Kasumi-1 (cell line): ENCODE results near the gene SLC35A3.
"Not testable (repeated sequence)": the region's sequence is repeated elsewhere in the genome, so short reads cannot be mapped to it uniquely, and the experiment has no call there.

ENCODE experiments used
- DNase-seq, 2 experiments: peaks; one replicate each; lab custom pipeline; 2025; lab: John Stamatoyannopoulos, UW

SLC35A3 gene

GRCh38 chr1:99972066-99972465 lies 2.3 kb downstream of the SLC35A3 start:
- not testable (repeated sequence) for DNase-seq

DNA sequence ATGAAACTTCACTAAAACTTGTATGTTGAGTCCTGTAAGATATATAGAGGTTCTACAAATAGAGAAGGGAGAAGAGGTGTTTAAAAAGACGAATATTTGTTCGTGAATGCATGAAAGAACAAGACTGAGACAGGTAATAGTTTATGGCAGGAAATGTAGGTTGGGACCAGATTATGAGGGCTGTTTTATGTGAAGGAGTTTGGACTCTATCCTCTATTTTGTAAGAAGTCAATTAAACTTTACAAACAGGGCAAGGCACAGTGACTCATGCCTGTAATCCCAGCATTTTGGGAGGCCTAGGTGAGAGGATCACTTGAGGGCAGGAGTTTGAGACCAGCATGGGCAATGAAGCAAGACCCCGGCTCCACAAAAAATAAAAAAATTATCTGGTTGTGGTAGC lies 5.7 kb downstream of the SLC35A3 start:
- no peak for DNase-seq

DNA sequence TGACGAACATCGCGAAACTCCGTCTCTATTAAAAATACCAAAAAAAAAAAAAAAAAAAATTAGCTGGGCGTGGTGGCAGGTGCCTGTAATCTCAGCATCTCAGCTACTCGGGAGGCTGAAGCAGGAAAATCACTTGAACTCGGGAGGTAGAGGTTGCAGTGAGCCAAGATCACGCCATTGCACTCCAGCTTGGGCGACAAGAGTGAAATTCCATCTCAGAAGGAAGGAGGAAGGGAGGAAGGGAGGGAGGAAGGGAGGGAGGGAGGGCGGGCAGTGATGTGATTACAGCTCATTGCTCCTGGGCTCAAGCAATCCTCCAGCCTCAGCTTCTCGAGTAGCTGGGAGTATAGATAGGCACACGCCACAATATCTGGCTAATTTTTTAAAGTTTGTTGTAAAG lies 7.5 kb downstream of the SLC35A3 start:
- not testable (repeated sequence) for DNase-seq

GRCh38 chr1:99978218-99978617 lies 8.4 kb downstream of the SLC35A3 start:
- no peak for DNase-seq

DNA sequence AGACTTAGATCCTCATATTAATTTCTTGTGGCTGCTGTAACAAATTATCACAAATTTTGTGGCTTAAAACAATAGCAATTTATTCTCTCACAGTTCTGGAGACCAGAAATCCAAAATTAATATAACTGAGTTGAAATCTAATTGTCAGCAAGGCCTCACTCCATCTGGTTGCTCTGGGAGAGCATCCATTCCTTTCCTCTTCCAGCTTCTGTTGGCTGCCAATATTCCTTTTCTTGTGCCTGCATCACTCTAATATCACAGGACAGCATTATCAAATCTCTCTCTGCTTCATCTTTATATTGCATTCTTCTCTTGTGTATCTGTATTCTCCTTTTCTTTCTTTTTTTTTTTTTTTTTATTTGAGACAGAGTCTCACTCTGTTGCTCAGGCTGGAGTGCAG lies 9.3 kb downstream of the SLC35A3 start:
- DNase-seq: no peak

DNA sequence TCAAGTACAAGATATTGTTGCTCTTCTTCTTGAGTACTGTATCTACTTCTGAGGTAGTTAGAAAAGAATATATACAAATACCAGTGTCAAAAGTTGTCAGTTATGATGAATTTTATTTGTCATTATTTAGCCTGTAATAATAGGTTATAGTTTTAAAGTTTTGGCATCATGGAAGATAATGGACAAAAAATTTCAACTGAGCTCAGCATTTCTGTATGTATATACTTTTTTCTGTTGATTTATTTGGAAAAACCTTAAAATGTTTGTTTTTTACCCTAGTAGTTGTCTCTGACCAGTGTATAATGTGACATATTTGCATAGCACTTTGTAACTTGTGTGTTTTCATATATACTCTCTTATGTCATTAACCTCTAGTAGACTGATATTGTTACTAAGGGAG lies 11.1 kb downstream of the SLC35A3 start:
- DNase-seq: no peak

DNA sequence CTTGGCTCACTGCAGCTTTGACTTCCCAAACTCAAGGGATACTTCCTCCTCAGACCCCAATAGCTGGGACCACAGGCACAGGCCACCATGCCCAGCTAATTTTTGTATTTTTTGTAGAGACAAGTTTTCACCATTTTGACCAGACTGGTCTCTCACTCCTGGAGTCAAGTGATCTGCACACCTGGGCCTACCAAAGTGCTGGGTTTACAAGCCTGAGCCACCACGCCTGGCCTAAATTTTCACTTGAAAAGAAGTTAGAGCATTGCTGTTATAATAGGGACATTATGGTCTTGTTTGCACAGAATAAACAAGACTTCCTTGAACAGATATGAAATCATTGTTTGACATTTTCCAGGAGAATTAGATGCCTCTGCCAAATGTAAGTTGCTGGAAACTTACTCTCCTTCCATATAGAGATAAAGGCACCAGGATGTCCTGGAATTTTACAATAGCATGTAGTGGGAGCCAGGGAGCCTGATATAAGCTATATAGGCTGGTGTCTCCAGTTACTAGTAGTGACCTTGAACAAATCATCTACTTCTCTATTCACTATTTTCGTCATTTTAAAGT lies 16.9 kb downstream of the SLC35A3 start:
- no peak for DNase-seq

- DNase-seq: no peak
Measured at GRCh38 chr1:99988210-99988765, 18.5 kb downstream of the SLC35A3 start.

DNA sequence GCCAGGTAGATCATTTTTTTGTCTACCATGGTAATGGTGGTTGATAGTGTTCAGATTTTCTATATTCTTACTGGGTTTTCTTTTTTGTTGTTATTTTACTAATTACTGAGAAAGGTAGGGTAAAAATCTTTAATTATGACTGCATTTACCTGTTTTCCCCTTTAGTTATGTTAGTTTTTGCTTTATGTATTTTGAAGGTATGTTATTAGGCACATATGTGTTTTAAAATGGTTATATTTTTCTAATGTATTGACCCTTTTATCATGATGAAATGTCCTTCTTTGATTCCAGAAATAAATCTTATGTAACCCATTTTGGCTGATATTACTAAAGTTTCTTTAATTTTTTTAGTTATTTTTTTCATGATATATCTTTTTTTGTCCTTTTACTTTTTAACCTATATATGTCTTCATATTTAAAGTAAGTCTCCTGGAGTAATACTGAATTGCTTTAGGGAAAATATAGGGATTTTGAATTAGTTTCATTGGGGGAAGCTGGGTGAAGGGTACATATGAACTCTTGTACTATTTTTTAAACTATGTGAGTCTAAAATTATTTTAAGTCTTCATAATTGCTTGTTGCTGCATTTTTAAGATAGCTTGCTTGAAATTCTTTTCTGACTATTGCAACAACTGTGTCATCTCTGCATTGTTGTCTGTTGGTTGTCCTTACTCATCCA lies 22.4 kb downstream of the SLC35A3 start:
- no peak for DNase-seq

GRCh38 chr1:99992760-99993467 lies 23.1 kb downstream of the SLC35A3 start:
- no peak for DNase-seq

DNA sequence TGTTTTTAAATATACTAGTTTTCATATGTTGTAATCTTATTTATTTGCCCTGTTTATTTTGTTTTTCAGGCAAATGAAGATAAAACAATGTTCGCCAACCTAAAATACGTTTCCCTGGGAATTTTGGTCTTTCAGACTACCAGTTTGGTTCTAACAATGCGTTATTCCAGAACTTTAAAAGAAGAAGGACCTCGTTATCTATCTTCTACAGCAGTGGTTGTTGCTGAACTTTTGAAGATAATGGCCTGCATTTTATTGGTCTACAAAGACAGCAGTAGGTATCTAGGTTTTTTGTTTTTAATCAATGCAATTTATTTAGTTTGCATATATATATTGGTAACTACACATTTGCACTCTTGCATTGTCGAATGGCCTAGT lies 23.7 kb downstream of the SLC35A3 start:
- no peak for DNase-seq

DNA sequence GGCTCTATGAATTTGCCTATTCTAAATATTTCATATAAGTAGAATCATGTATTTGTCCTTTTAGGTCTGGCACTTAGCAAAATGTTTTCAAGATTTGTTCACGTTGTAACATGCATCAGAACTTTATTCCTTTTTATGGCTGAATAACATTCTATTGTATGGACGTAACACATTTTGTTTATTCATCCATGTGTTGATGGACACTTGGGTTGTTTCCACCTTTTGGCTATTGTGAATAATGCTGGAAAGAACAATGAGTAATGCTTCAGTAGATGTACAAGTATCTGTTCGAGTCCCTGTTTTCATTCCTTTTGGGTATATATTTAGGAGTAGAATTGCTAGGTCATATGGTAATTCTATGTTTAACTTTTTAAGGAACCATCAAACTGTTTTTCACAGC lies 24.7 kb downstream of the SLC35A3 start:
- DNase-seq: no peak

- no peak for DNase-seq
Measured at GRCh38 chr1:99996951-99997350, 27.2 kb downstream of the SLC35A3 start.

DNA sequence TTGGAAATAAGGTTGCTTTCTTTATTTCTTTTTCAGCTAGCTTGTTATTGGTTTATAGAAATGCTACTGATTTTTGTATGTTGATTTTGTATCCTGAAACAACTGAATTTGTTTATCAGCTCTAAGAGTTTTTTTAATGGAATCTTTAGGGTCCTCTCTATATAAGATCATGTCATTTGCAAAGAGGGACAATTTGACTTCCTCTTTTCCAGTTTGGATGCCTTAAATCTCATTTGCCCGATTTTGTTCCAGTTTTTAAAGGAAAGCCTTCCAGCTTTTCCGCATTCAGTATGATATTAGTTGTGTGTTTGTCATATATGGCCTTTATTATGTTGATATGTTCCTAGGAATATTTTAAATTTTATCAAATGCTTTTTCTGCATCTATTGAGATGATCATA lies 31.7 kb downstream of the SLC35A3 start:
- DNase-seq: no peak

- no peak for DNase-seq
Measured at GRCh38 chr1:100005424-100005823, 35.6 kb downstream of the SLC35A3 start.

GRCh38 chr1:100006688-100007087 lies 36.9 kb downstream of the SLC35A3 start:
- no peak for DNase-seq

DNA sequence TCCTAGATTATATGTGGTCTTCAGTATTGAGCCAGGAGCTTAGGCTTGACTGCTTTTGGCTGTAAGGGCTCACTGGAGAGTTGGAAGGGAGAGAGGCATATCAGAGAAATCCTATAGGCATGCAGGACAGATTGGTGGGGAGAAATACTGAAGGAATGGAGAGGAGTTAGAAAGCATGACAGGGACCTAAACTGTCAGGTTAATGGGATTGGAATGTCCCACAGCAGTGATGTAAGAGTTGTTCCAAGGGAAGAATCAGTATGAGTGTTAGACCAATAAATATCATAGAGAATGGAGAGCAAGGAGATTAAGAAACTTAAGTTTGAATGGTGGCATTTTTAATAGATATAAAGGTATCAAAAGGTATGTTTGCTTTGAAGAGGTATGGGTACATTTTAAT lies 39.7 kb downstream of the SLC35A3 start:
- DNase-seq: no peak

GRCh38 chr1:100010804-100011203 lies 41.0 kb downstream of the SLC35A3 start:
- DNase-seq: no peak

DNA sequence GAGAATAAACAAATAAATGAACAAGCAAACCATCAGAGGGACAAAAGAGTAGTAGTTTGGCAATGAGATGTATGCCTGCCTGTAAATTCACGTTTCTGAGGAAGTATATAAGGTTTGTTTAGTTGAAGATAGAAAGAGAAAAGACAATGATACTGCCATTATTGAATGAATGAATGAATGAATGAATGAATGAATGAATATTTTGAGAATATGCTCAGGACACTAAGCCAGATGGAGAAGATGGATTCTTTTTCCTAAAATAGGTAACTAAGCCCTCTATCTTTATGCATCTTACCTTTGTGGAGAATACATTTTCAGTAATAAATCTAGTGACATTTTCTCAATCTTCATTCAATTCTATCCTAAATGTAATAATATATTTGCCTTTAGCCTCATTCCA lies 49.4 kb downstream of the SLC35A3 start:
- DNase-seq: no peak

DNA sequence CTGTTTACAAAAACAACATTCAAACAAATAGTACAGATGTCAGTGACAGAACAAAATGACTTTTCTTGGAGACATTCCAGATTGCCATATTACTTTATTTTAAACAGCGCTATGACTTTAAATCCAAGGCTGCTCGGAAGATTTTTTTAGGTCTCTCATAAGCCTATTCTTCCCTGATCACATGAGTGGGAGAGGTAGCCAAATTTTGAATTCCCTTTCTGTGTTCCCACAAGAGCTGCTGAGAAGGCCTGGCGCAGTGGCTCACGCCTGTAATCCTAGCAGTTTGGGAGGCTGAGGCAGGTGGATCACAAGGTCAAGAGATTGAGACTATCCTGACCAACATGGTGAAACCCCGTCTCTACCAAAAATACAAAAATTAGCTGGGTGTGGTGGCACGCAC lies 53.7 kb downstream of the SLC35A3 start:
- DNase-seq: no peak

DNA sequence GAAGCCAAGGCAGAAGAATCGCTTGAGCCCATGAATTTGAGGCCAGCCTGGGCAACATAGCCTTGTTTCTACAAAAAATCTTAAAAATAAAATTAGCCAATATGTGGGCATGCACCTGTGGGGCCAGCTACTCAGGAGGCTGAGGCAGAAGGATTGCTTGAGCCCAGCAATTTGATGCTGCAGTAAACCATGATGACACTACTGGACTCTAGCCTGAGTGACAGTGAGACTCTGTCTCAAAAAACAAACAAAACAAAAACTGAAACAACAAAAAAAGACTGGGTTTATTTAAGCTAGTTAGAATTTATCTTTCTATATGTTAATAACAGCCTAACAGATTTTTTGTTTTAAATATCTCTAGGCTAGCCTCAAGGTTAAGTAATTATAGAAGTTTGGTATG lies 57.4 kb downstream of the SLC35A3 start:
- DNase-seq: no peak

GRCh38 chr1:100028765-100029164 lies 59.0 kb downstream of the SLC35A3 start:
- DNase-seq: no peak

DNA sequence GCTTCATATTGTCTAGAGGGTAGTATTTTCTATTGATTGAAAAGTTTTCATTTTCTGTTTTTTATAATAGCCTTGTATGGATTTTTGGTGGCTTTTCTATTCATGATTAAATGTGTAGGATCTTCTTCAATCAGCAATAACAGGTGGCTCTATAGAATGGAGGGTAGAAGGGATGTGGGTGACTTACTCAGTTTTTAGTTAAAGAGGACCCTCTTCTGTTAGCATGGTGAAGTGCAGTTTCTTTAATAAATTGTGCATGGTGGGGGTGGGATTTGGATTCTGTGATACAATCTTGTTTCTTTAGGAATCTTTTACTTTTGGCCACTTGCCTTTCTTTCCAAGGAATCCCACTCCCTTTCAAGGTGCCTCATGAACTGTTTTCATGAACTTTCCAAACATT lies 64.7 kb downstream of the SLC35A3 start:
- peak; percentile 79 to 84 for DNase-seq
